NCI-H526 (cell line): Measurements from ENCODE around the gene GJB1.
A peak's percentile ranks its signal among the peaks of the same experiment; 100 is the strongest.
"Not testable (repeated sequence)": the region's sequence is repeated elsewhere in the genome, so short reads cannot be mapped to it uniquely, and the experiment has no call there.

ENCODE experiments used
- DNase-seq, 2 experiments: peaks; one replicate each; lab custom pipeline; 2025; lab: John Stamatoyannopoulos, UW

The GJB1 gene

DNA sequence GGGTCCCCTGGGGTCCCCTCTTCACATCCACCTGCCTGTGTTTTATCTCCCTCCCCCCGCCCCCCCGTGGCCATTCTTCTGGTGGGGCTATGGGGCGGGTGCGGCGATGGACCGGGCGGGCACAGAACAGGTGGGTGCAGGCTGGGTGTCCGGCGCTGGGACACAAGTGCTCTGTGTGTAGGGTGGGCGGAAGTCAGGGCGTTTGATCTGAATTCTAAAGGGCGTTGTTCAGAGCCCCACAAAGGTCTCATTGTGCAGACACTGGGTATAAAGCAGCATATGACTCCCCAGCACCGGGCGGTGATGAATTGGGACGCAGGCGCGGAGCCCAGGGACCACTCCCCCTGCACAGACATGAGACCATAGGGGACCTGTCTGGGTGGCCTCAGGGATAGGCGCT lies at the start of gene GJB1:
Gene GJB1, plus strand, starts transcription at position 296 of the 400 bp plus-strand sequence. CDS start 484 bp downstream, outside the sequence.
- DNase-seq, result no peak

DNA sequence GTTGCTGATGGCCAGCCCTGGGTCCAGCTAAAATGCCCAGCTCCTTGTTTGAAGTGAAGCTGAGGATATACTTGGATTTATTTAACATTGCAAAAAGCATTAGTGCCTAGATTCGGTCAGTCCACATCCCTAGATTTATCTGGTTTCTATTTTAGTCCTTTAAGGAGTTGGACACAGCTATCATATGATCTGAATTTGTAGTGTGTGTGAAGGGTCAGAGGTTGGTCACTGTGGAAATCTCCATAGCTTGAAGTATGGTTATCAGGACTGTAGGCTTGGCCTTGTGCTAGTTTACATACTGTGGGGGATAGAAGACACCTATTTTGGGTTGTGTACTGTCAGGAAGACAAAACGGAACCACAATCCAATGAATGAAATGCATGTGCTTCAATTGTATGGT lies 49.6 kb upstream of the GJB1 start:
- DNase-seq, result no peak

DNA sequence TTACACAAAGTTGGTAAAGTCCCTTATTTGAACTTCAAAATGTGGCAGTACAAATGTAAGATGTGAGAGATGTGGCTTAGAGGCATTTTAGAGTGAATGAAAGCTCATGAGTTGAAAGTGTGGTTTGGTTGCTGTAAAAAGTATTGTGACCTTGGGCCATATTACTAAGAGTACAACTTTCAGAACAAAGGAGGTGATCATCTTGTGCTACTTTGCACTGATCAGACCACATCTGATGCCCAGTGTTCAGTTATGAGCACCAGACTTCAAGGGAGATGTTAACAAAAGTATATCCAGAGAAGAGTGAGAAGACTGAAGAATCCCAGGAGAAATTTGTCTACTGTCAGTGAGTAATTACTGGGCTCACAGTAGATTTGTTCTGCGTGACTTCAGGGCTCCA lies 48.2 kb upstream of the GJB1 start:
- DNase-seq, result no peak

DNA sequence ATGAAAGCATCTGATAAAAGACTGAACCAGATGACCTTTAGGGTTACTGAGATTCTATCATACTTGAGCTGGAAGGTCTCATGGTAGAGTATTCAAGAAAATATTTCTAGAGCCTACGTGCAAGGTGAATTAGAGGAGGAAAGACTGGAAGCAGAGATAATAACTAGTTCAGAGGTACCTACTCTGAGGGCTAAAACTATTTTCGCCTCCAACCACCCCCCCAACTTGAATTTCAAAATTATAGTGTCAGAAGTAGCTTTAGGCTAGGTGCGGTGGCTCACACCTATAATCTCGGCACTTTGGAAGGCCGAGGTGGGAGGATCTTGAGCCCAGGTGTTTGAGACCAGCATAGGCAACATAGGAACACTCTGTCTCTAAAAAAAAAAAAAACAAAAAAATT lies 47.5 kb upstream of the GJB1 start:
- no peak for DNase-seq

DNA sequence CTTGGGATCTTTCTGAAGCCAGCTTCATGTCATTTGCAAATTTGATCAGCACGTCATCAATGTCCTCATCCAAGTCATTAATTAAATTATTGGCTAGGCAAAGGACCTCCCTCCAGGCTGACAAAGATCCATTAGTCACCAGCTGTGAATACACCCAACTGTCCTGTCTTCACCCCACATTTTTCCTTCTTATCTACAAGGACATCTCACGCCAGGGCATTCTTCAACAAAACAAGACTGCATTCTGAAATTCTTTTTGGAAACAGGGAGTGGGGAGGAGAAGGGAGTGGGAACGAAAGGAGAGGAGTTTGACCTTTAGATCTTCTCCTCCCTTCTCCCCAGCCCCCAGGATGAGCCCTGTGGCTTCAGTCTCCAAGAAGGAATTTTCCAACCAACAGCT lies 45.7 kb upstream of the GJB1 start:
- DNase-seq, result no peak

DNA sequence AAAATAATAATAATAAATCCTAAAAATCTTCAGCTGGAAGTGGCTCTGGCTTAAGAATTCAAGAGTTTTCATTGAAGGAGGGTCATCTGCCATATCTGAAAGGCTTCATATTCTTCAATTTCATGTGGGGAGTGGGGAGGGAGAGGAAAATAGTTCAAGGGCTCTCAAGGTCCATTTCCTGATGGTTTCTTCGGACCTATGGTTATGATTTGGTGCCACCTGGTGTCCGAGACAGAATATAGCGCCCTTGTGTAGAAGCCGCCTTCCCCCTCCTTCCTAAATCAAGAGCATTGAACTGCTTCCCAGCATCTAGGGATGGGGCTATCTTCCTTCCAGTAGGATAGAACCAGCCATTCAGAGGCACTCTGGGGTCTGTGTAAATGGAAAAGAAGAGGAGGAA lies 44.1 kb upstream of the GJB1 start:
- DNase-seq, result peak; percentile 7 to 67

DNA sequence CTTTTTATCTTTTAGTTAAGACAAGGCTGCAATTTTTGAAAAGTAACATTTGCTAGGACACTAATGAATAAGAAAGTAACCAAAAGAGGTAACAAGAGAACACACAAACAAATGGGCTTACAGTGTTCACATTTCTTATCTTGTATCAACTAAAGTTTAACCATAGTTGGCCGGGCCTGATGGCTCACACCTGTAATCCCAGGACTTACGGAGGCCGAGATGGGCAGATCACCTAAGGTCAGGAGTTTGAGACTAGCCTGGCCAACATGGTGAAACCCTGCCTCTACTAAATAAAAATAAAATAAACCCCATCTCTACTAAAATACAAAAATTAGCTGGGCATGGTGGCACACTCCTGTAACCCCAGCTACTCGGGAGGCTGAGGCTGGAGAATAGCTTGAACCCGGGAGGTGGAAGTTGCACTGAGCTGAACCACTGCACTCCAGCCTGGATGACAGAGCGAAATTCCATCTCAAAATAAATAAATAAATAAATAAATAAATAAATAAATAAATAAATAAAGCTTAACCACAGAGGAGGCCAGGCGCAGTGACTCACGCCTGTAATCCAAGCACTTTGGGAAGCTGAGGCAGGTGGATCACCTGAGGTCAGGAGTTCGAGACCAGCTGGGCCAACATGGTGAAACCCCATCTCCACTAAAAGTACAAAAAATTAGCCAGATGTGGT lies 42.3 kb upstream of the GJB1 start:
- DNase-seq, result not testable (repeated sequence)

DNA sequence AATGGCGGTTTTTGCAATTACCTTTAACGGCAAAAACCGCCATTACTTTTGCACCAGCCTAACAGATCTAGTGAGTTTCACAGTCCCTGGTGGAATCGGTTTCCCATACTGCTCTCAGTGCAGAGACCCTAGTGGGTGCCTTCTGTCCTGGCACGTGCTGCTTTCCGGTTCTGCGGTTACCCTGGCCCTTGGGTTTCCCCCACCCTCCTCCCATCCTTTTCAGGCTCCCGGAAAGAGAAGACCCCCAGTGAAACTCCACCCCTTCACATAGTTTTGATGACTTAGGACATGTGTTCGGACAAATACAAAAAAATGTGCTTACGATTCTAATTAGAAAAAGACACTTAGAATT lies 41.5 kb upstream of the GJB1 start:
- no peak for DNase-seq

DNA sequence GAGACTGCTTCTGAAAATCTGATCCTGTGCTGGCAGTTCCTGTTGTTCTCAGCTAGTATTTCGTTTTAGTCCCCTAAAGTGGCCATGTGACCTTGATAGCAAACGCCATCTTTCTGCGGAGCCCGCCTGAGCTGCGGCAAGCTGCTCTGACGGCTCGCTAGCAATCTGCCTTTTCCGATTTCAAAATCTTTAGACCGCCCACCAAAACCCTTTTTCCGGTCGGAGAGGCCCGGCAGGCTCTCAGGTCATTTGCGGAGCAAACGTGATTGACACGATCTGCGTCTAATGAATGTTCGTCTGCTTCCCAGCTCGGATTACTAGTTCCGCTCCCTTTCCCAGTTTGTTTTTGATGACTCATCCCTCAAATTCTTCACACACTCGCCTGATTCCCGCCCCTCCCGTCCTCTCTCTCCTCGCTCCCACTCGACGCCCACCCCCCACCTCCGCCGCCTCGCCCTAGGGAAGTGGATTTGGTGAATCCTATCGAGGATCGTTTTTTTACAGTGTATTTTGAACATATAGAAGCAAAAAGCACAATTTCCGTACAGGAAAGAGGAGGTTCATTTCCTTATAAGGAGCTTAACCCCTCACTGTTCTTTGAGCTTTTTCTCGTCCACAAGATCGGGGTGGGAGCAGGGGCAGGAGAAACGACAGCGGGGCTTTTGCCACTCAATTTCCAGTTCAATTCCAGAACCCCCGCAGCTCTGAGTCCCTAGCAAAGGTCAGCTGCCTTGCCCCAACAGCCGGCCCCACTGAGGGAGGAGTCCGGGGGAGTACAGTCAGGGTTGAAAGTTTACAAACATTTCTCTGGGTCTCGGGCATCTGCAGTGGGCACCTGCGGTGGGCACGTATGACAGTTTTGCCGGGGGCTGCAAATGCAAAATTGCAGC lies 40.9 kb upstream of the GJB1 start:
- DNase-seq, result peak; percentile 82 to 86

DNA sequence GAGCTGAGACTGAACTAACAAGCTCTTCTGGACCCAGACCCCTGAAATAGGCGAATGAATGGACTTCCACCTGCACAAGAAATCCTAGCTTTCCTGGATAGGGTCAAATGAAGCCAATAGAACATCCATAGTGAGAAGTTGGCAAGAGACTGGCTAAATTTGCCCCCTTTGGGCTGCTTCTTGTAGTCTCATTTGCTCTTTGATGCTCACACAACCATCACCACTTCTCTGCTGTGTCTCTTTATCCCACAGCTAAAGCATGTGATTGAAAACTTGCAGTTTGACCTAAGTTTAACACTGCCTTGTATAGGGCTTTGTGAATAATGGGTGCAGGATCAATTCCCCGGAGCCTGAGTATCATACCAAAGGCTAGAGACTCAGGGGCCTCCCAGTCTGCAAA lies 40.2 kb upstream of the GJB1 start:
- DNase-seq, result no peak

DNA sequence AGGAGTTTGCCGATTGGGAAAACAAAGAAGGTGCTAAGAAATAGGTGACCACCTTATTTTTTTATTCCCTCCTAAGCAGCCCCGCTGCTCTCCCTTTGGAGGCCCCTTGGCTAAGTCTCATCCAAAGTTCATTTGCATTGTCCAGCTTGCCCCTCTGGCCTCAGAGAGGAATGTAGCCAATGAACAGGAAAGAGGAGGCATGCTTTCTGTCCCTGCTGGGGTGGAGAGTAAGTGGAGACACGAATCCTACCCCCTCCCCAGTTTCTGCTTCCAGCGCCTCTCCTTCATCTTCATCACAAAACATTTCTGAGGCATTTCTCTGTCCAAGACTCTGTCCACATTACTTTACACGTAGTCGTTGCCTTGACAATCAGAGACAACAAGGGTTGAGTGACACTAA lies 39.7 kb upstream of the GJB1 start:
- no peak for DNase-seq

DNA sequence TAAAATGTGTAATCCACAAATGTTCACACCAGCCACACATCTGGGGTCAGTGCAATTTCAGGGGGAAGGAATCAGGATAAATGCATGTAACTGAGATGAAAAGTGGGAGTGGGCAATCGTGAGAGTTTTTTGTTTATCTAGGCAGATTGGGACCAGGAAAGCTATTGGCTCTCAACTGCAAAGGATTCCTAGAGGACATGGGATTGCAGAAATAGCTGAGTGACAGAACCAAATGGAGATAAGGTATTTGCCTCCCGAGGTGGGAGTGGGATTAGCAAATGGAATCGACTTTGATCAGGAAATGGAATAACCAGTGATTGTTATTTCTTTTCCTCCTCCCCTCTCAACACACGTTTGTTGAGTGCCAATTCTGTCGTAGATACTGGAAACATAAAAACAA lies 38.9 kb upstream of the GJB1 start:
- DNase-seq, result no peak

DNA sequence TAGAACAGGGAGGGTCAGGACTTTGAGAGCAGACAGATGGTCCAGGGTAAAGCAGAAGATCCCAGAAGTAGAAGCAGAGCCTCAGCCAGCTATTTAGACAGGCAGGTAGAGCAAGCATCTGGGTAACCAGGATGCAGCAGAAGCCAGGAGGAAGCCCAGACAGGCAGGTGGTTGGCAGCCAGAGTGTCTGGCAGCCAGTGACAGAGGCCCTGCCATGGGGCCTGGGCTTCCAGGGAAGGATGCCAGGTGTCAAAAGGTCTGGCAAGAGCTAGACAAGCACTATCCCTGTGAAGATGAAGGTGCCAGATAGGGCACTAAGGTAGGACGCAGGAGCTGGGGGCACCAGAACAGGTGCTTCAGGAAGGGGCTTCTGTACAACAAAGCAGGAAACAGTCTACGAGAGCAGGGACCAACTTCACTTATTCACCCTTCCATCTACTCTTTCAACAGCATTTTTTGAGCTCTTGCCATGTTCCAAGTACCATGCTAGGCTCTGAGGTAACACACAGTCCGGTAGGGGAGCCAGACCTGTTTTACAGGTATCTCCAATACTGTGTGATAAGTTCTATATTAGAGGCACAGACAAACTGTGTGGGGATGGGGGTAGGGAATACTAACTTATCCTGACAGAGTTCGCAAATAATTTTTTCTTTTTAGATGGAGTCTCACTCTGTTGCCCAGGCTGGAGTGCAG lies 38.1 kb upstream of the GJB1 start:
- no peak for DNase-seq

DNA sequence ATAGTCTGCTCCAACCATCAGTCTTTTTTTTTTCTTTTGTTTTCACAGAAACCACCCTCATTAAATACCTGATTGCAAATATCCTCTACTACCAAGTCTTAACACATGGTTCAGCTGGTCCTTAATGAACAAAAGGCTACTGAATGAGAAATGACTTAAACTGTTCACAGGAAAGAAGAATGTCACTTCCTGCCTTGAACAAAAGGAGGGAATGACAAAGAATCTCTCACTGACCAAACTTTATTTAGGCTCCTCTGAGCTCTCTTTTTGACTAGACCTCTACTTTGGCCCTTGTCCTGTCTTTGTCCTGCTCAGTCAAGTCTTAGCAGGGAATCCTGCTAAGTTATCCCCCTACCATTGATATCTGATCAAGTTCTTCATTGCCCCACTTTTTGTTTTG lies 31.8 kb upstream of the GJB1 start:
- DNase-seq, result no peak

DNA sequence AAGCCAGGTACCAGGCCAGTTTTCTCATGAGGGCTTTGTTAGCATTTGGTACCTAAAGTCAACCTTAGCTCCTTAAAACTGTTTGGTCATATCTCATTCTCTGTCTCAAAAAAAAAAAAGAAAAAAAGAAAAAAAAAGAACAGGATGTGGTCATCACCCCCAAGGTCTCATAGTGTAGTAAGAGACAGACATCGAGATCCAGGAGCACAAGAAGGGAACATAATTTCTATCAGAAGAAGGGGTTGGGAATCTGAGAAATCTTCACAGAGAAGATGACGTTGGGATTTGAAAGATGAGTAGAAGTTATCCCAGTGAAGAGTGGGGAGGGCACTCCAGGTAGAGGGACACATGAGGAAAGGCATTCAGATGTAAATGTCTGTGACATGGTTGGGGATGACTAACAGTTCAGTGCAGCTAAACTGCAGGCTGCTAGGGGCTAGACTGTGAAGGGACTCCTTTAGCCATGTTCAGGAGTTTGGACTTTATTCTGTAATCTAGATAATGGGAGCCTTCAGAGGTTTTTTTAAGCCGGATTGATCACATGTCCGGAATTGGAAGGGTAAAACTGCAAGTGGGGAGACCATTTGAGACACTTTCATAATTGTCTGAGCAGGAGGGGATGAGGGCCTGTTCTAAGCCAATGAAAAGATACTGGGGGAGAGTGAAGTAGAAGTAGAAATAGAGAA lies 26.9 kb upstream of the GJB1 start:
- DNase-seq, result no peak

DNA sequence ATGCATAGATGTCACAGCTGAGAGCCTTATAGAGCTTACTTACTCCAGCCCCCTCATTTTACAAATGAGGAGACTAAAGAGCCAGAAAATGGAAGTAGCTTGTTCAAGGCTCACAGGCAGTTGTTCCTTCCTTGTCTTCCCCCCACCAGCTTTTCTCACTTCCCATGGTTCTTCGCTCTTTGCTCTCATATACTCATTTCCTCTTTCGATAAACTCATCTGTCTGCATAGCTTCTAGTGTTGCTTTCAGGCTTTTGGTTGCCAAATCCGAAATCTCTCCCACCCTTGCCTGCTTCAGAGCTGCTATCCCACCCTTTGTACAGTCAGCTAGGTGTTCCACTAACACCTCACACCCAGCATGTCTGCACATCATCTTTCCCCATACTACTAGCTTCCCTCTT lies 25.0 kb upstream of the GJB1 start:
- no peak for DNase-seq

DNA sequence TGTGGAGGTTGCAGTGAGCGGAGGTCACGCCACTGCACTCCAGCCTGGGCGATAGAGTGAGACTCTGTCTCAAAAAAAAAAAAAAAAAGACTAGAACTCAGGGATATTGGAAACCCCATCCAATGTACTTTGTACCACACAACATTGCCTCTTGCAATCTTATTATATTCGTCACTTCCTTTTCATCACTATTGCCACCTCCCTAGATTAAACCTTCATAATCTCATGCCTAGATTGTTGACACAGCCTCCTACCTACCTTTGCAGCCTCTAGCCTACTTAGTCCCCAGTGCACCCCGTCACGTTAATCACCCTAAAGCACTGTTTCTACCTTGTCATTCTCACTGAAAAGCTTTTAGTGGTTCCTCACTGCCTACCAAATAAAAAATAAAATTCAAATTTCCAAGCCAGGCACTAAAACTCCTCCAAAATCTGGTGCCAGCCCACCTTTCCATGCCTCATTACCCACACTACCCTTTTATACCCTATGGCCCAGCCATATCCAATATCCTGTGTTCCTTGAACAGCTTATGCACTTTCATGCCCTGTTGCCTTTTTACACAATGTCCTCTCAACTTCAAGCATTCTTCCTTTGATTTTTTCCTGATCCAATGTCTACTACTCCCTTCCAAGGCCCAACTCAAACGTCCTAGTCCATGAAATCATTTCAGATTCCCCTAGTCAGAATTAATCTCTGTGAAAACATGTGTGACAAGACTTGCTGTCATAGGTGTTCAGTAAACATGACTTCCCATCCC lies 23.6 kb upstream of the GJB1 start:
- no peak for DNase-seq

DNA sequence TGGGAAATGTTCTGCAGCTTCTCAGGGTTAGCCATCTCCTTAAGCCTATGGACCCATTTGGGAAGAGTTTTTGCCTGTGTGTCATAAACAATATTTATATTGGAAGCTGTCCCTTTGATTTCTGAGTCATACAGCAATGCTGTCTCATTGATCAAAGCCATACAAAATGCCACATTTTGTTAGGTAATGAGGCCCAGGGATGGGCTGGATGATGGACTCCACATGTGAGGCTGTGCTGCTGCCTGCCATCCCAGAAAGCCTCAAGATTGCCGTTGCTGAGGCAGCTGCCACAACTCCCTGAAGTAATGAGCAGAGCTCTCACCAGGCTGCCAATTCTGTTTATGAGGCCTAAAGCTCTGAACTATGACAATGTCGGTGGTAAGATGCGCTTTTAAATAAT lies 12.2 kb upstream of the GJB1 start:
- DNase-seq, result no peak

DNA sequence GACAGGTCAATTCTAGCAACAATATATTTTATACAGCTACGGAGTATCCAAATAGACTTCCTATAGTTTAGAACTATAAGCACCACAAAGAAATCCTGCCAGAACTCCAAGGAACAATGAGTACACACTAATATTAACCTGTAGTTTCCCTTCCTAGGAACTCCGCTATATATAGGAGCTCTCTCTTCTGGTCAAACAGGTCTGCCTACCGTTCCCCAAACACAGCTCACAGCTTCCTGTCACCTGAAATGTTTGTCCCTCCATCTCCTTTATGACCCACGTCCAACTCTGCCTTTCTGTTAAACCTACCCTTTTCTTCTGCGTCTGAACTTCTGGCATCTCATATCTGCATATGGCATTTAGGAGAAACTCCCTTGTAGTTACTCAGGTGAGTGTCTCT lies 10.5 kb upstream of the GJB1 start:
- DNase-seq, result no peak

DNA sequence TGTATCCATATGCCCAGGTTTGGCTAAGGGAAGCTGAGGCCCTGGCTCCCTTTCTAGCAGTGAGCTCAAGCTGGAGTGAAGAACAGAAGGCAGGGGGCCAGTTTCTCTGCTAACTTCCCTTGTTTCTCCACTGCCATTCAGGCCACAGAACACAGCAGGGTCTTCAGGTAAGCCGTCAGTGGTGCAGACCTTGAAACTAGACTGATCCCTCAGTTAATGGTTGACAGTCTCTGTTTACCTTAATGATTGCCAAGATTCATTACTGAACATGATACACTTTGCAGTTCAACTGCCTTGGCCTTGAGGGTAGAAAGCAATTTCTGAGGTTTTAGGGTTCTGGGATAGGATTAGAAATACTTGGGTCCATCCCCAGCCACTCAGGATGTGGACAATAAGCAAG lies 8.9 kb upstream of the GJB1 start:
- no peak for DNase-seq

DNA sequence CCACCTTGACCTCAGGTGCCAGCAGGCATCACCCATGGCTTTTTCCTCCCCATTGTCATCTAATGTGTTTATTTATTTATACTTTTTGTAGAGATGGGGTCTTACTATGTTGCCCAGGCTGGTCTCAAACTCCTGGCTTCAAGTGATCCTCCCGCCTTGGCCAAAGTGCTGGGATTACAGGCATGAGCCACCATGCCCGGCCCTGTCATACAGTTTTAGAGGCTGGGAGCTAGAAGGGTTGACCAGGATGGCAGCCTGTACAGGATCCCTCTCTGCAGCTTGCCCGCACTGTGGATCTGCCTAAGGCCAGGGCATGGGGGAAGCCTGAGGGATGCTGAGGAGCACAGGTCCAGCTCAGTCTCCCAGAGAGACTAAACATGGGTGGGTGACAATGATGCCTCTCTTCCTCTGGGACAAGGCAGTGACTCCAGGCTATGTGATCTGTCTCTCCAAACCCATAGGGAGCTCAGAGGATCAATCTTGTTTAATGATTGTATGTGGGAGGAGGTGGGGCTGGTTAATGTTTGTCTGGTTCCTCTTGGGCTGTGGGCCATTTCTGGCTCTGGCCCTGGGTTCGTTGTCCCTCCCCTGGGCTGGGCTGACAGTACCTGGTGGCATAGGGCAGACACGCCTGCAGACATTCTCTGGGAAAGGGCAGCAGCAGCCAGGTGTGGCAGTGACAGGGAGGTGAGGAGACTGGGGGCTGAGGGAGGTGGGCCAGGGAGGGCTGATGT lies 8.3 kb upstream of the GJB1 start:
- no peak for DNase-seq
